ENCODE data around the gene GAS2L3. TPM values are rescaled to one million over a fixed set of nuclear protein-coding genes. Genes with fewer than 3 reads are reported as not detected.

GAS2L3 gene
- total RNA-seq, 2 donors from 2014 or later = 1.2 to 2.2 TPM

- Histone ChIP-seq H3K27ac (no peak overlapping the region), H3K27me3 (no peaks in the 10 kb centered on the region), H3K4me1 (no peaks in the 10 kb centered on the region), H3K9me3 (peaks cover 0 to 6% of the 10 kb centered on the region in 2 donors), H3K36me3 (no peaks in the 10 kb centered on the region), H3K4me3 (no peak overlapping the region)
- no peak for TF ChIP-seq CTCF (IDR thresholded peaks at IDR 0.05)
- DNase-seq (ENCODE audit: low spot score) = no peak
Observed at GRCh38 chr12:100656856-100657255, 83.4 kb downstream of the GAS2L3 start.

- Histone ChIP-seq H3K27ac (no peak overlapping the region), H3K36me3 (no peaks in the 10 kb centered on the region), H3K4me1 (no peaks in the 10 kb centered on the region), H3K9me3 (peaks cover 0 to 6% of the 10 kb centered on the region in 2 donors), H3K4me3 (no peak overlapping the region), H3K27me3 (no peaks in the 10 kb centered on the region)
- DNase-seq (ENCODE audit: low spot score) = no peak
- TF ChIP-seq CTCF (IDR thresholded peaks at IDR 0.05) = no peak
Observed at GRCh38 chr12:100661300-100661951, 87.9 kb downstream of the GAS2L3 start.

- Histone ChIP-seq H3K27ac (no peak overlapping the region), H3K36me3 (no peaks in the 10 kb centered on the region), H3K9me3 (no peaks in the 10 kb centered on the region), H3K27me3 (no peaks in the 10 kb centered on the region), H3K4me1 (no peaks in the 10 kb centered on the region), H3K4me3 (no peak overlapping the region)
- DNase-seq (ENCODE audit: low spot score) = no peak
- no peak for TF ChIP-seq CTCF (IDR thresholded peaks at IDR 0.05)
Observed at GRCh38 chr12:100666588-100666987, 93.1 kb downstream of the GAS2L3 start.

- H3K9me3 ChIP-seq = no peaks in the 10 kb centered on the region
- no peaks in the 10 kb centered on the region for H3K27me3 ChIP-seq
- peak; percentile 34 to 74 for TF ChIP-seq CTCF (IDR thresholded peaks at IDR 0.05)
- no peak overlapping the region for H3K27ac ChIP-seq
- no peak overlapping the region for H3K4me3 ChIP-seq
- no peaks in the 10 kb centered on the region for H3K36me3 ChIP-seq
- peak; percentile 68 for DNase-seq (ENCODE audit: low spot score)
- no peaks in the 10 kb centered on the region for H3K4me1 ChIP-seq
Observed at GRCh38 chr12:100668945-100669536, 95.6 kb downstream of the GAS2L3 start.

GRCh38 chr12:100669922-100670321 lies 96.4 kb downstream of the GAS2L3 start:
- H3K4me3 ChIP-seq = no peak overlapping the region
- no peaks in the 10 kb centered on the region for H3K4me1 ChIP-seq
- no peaks in the 10 kb centered on the region for H3K27me3 ChIP-seq
- H3K27ac ChIP-seq = no peak overlapping the region
- H3K36me3 ChIP-seq = no peaks in the 10 kb centered on the region
- no peak for TF ChIP-seq CTCF (IDR thresholded peaks at IDR 0.05)
- H3K9me3 ChIP-seq = no peaks in the 10 kb centered on the region
- no peak for DNase-seq (ENCODE audit: low spot score)

All from right atrium auricular region (tissue), 2 donors.